Activated CD8-positive, alpha-beta memory T cell treated with anti-CD3 and anti-CD28 coated beads for 1 hour (primary cell): ENCODE results near the gene CCR2.
"Not testable (repeated sequence)": the region's sequence is repeated elsewhere in the genome, so short reads cannot be mapped to it uniquely, and the experiment has no call there.

ENCODE experiments used
- DNase-seq, 2 donors: peaks; one replicate each; pipeline ENCODE4 v3.0.0-alpha.2; 2020; ENCODE audit warnings: low read depth in 1 of 2; ENCODE audit errors: extremely low read depth in 1 of 2

Gene CCR2

DNA sequence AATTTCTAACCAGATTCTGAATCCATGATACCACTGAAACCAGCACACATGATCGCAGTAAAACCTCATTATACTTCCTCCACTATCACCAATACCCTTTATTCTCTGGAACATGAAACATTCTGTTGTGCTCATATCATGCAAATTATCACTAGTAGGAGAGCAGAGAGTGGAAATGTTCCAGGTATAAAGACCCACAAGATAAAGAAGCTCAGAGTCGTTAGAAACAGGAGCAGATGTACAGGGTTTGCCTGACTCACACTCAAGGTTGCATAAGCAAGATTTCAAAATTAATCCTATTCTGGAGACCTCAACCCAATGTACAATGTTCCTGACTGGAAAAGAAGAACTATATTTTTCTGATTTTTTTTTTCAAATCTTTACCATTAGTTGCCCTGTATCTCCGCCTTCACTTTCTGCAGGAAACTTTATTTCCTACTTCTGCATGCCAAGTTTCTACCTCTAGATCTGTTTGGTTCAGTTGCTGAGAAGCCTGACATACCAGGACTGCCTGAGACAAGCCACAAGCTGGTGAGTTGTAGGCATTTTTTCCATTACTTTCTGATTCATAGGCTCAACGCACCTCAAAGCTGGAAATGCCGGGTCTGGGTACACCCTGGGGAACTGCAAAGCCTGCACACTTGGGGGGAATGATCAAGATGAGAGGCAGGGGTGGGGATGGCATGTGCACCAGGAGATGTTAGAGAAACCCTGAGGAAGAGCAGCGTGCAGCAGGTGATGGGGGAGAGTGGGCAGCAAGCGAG lies at the start of gene CCR2:
TSS of gene CCR2 (plus strand) at position 465 of the 764 bp plus-strand sequence. CDS start 3,417 bp downstream, outside the sequence.
- DNase-seq: no peak

DNA sequence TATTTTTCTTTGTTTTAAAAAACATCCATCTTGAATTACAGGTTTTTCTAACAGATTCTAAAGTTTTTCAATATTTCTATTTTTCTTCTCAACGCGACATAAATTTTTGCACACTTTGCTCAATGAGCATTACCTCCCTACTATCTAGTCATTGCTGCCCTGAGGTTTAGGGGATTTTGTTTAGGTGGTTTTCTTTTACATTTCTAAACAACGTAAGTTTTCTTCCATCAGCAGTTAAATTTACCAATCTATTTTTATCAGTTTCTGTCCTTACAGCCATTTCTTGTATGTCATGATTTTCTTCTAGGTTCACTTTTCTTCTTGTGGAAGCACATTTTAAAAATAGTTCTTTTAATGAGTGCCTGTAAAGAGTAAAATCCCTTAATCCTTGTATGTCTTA lies 49.2 kb upstream of the CCR2 start:
- DNase-seq: no peak

- DNase-seq: no peak
Observed at GRCh38 chr3:46312991-46313390, 40.9 kb upstream of the CCR2 start.

DNA sequence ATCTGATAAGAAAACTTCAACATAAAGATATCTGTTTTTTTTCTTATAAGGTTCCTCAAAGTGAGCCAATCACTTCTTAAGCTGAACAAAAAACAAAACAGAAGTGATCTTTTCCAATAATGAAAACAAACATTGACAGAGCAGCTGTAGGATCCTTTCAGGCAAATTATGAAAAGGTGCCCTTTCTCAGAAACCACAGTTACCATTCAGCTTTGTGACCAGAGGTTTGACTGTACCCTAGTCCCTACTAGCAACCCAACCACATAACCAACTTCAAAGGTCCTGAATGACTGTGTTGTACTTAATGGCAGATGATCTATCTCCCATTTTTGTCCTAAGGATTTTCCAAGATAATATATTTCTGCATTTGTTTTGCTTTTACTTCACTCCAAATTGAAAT lies 39.4 kb upstream of the CCR2 start:
- DNase-seq: no peak

DNA sequence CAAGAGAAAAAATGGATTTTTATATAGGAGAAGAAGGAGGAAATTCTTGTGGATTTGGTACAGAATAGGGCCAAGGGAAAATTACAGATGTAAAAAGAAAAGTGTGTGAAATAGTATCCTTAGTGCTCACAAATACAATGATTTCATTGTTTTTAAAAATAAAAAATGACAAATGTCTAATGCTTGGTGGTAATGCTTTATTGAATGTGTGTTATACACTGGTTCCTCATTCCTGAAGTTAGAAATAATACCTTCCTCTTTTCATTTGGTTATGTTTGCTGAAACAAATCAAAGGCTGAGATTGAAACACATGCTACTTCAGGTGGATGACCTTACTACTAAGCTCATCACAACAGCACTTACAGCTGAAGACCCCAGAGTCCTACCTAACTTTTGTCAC lies 37.7 kb upstream of the CCR2 start:
- DNase-seq: no peak

DNA sequence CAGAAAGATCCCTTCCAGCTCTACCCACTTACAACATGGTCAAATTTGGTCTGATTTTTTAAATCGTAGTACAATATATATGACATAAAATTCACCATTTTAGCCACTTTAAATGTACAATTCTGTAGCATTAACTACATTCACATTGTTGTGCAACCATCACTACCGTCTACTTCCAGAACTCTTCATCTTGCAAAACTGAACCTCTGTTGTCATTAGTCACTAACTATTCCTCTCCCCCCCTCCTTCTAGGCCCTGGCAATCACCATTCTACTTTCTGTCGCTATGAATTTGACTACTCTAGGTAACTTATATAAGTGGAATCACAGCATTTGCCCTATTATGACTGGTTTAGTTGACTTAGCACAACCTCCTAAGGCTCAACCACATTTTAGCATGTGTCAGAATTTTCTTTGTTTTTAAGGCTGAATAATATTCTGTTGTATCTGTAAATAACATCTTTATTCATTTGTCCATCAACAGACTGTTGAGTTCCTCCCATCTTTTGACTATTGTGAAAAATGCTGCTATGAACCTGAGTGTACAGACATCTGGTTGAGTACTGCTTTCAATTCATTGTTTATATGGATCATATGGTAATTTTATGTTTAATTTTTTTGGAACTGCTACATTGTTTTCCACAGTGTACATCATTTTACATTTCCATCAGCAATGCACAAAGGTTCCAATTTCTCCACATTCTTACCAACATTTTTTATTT lies 35.5 kb upstream of the CCR2 start:
- no peak for DNase-seq

- no peak for DNase-seq
Observed at GRCh38 chr3:46321461-46322104, 32.3 kb upstream of the CCR2 start.

- DNase-seq: no peak
Observed at GRCh38 chr3:46324036-46324435, 29.9 kb upstream of the CCR2 start.

- no peak for DNase-seq
Observed at GRCh38 chr3:46325645-46326300, 28.1 kb upstream of the CCR2 start.

GRCh38 chr3:46330676-46331075 lies 23.2 kb upstream of the CCR2 start:
- DNase-seq: not testable (repeated sequence)

GRCh38 chr3:46334741-46335478 lies 19.0 kb upstream of the CCR2 start:
- DNase-seq: no peak

DNA sequence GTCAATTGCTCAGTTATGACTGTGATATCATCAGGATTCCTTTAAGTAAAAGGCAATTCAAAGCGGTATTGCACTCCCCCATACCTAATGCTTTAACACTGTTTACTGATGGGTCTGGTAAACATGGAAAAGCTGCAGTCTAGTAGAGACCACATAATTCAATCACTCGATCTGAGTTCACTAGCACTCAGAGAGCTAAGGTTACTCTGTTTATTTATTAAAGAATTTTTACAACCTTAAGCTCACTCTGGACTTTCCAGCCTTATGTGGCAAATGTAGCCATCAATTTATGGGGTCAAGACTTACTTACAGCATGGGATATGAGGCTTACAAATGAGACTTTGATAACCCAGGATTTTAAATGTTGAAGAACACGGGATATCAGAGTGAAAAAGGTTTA lies 18.4 kb upstream of the CCR2 start:
- DNase-seq: no peak

- DNase-seq: no peak
Observed at GRCh38 chr3:46337911-46338310, 16.0 kb upstream of the CCR2 start.

DNA sequence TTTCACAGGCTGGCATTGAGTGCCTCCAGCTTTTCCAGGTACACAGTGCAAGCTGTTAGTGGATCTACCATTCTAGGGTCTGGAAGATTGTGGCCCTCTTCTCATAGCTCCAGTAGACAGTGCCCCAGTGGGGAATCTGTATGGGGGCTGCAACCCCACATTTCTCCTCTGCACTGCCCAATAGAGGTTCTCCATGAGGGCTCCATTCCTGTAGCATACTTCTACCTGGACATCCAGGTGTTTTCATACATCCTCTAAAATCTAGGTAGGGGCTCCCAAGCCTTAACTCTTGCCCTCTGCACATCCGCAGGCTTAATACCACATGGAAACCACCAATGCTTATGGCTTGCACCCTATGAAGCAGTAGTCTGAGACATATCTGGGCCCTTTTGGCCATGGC lies 15.1 kb upstream of the CCR2 start:
- DNase-seq: no peak

- DNase-seq: no peak
Observed at GRCh38 chr3:46344476-46344875, 9.4 kb upstream of the CCR2 start.

- no peak for DNase-seq
Observed at GRCh38 chr3:46348823-46349482, 5.0 kb upstream of the CCR2 start.

GRCh38 chr3:46349484-46350261 lies 4.2 kb upstream of the CCR2 start:
- no peak for DNase-seq

- no peak for DNase-seq
Observed at GRCh38 chr3:46350262-46350565, 3.7 kb upstream of the CCR2 start.

GRCh38 chr3:46351646-46352045 lies 2.3 kb upstream of the CCR2 start:
- DNase-seq: no peak

GRCh38 chr3:46353090-46353489 lies 821 bp upstream of the CCR2 start:
- no peak for DNase-seq
